ENCODE measurements around the gene KRTAP4-4. TPM values are rescaled to one million over a fixed set of nuclear protein-coding genes. Genes with fewer than 3 reads are reported as not detected.
"Not testable (repeated sequence)": the region's sequence is repeated elsewhere in the genome, so short reads cannot be mapped to it uniquely, and the experiment has no call there.

The KRTAP4-4 gene
- total and polyA plus RNA-seq, 4 donors = not detected

DNA sequence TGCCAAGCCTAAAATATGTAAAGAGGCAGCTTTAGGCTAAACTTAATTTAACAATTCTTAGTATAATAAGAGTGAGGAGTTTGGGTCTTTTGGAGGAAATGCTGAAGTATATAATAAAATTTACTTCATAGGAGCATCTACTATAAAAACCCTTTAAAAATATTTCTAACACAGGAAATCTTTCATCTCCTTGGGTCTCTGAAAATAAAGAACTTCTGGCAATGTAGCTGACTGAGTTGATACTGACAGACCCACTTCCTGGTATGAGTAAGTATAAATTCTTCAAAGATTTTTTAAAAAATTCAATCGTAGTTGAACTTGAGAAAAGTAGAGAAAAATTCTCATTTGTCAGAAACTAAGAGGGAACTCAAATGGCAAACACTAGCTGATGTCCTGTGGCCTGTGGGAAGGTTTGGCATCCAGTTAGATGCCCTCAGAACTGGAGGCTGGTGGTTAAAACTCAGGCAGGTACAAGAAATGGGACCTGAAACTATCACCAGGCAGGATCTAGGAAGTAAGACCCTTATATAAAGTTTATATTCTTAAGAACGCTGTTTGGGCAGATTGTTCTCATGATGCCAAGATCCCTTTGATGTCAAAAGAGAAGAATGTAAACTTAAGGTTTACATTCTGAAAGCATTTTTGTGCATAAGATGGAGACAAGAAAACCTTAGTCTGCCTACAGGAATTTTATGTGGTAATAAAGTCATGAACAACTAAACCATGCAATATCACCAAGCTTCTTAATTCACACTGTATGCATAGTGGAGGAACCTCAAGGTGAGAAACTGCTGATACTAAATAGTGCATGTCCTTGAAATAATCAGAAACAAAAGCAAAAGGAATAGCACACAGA, 26.4 kb downstream of the KRTAP4-4 start:
- H3K27ac ChIP-seq (ENCODE audit: low read depth, low read length) = no peak overlapping the region
- WGBS (ENCODE audit: insufficient coverage) = no CpG with 5 or more reads among the region's 2 CpGs
- H3K27me3 ChIP-seq (ENCODE audit: control insufficient read depth, insufficient read depth, low read length) = no peaks in the 10 kb centered on the region
- DNase-seq (ENCODE audit: low read depth in 4 of 6, low spot score in 6 of 6) = no peak
- no peaks in the 10 kb centered on the region for H3K36me3 ChIP-seq (ENCODE audit: control insufficient read depth, insufficient read depth, low read length)
- H3K9me3 ChIP-seq (ENCODE audit: control insufficient read depth, insufficient read depth, low read length) = no peaks in the 10 kb centered on the region
- no peak overlapping the region for H3K4me3 ChIP-seq (ENCODE audit: low read depth, low read length)
- no peaks in the 10 kb centered on the region for H3K4me1 ChIP-seq (ENCODE audit: control insufficient read depth, insufficient read depth, low read length)

DNA sequence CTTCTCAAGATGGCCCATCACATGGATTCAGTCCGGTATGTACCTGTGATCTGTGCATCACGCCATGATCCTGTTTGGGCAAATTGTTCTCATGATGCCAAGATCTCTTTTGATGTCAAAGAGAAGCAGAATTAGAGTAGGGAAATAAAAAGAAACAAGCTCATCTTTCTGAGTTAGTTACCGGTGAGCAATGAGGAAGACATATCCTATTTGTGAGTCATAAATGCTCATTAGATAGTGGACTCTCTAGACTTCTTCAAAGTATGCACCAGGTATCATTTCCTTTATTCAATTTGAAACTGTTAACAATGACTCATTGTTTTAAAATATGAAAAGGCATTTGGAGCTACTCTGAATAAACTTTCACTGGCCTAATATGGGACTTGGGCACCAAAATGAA, 28.6 kb downstream of the KRTAP4-4 start:
- no peaks in the 10 kb centered on the region for H3K4me1 ChIP-seq (ENCODE audit: control insufficient read depth, insufficient read depth, low read length)
- H3K4me3 ChIP-seq (ENCODE audit: low read depth, low read length) = no peak overlapping the region
- WGBS (ENCODE audit: insufficient coverage) = 93% methylated on average over 2 of the region's 3 CpGs
- DNase-seq (ENCODE audit: low read depth in 4 of 6, low spot score in 6 of 6) = no peak
- H3K27me3 ChIP-seq (ENCODE audit: control insufficient read depth, insufficient read depth, low read length) = no peaks in the 10 kb centered on the region
- no peak overlapping the region for H3K27ac ChIP-seq (ENCODE audit: low read depth, low read length)
- no peaks in the 10 kb centered on the region for H3K9me3 ChIP-seq (ENCODE audit: control insufficient read depth, insufficient read depth, low read length)
- no peaks in the 10 kb centered on the region for H3K36me3 ChIP-seq (ENCODE audit: control insufficient read depth, insufficient read depth, low read length)

DNA sequence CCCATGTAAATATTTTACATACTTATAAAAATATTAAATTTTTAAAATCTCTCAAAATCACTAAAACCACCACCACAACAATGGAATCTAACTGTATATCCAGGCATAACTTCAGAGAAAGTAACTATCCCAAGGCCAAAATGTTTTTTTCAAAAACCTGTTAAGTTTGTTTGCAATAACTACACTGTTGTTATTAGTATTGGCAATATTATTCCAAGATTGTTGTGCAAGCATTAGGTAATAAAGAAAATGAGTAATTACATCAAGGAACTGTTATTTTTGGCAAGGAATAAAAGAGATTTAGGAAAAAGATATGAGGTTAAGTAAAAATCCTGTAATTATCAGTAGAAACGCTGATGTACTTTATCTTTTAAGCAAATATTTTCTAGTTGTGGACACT, 33.2 kb downstream of the KRTAP4-4 start:
- Histone ChIP-seq H3K36me3 (ENCODE audit: control insufficient read depth, insufficient read depth, low read length) (no peaks in the 10 kb centered on the region), H3K27ac (ENCODE audit: low read depth, low read length) (no peak overlapping the region), H3K4me3 (ENCODE audit: low read depth, low read length) (no peak overlapping the region), H3K27me3 (ENCODE audit: control insufficient read depth, insufficient read depth, low read length) (no peaks in the 10 kb centered on the region), H3K9me3 (ENCODE audit: control insufficient read depth, insufficient read depth, low read length) (no peaks in the 10 kb centered on the region), H3K4me1 (ENCODE audit: control insufficient read depth, insufficient read depth, low read length) (no peaks in the 10 kb centered on the region)
- WGBS (ENCODE audit: insufficient coverage) = no CpG with 5 or more reads among the region's 1 CpG
- no peak for DNase-seq (ENCODE audit: low read depth in 4 of 6, low spot score in 6 of 6)

DNA sequence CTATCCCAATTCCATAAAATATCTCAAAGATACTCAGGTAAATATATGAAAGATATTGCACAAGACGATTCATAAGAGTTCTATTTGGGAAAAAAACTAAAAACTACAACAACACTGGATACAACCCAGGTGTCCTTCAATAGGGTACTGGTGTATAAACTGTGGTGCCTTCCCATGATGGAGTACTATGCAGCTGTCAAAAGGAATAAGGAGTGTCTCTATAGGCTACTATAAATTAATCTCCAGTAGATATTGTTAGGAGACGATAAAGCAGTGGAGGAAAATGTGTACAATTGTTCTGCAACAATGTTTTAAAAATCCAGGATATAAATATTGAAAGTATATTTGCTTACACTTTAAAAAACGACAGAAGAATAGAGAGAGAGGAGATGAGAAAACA, 34.1 kb downstream of the KRTAP4-4 start:
- no peaks in the 10 kb centered on the region for H3K4me1 ChIP-seq (ENCODE audit: control insufficient read depth, insufficient read depth, low read length)
- H3K4me3 ChIP-seq (ENCODE audit: low read depth, low read length) = no peak overlapping the region
- no CpG with 5 or more reads among the region's 3 CpGs for WGBS (ENCODE audit: insufficient coverage)
- H3K27ac ChIP-seq (ENCODE audit: low read depth, low read length) = no peak overlapping the region
- no peak for DNase-seq (ENCODE audit: low read depth in 4 of 6, low spot score in 6 of 6)
- H3K36me3 ChIP-seq (ENCODE audit: control insufficient read depth, insufficient read depth, low read length) = no peaks in the 10 kb centered on the region
- no peaks in the 10 kb centered on the region for H3K9me3 ChIP-seq (ENCODE audit: control insufficient read depth, insufficient read depth, low read length)
- no peaks in the 10 kb centered on the region for H3K27me3 ChIP-seq (ENCODE audit: control insufficient read depth, insufficient read depth, low read length)

DNA sequence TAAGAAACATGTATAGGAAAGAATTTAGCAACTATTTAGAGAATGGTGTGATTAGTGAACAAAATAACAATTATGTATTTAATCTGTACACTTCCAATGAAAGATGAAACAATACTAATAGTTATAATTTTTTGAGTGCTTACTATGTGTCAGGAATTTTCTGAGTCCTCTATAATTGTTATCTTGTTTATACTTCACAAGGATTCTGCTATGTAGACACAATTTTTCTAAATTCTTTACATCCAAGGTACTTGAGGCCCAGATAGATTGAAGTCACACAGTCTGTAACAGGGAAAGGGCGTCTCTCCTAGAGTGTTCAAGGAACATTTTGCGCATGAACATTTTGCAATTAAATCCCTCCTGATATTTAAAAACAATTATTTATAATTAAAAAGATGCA, 35.5 kb downstream of the KRTAP4-4 start:
- H3K4me3 ChIP-seq (ENCODE audit: low read depth, low read length) = no peak overlapping the region
- H3K36me3 ChIP-seq (ENCODE audit: control insufficient read depth, insufficient read depth, low read length) = no peaks in the 10 kb centered on the region
- no peaks in the 10 kb centered on the region for H3K9me3 ChIP-seq (ENCODE audit: control insufficient read depth, insufficient read depth, low read length)
- H3K4me1 ChIP-seq (ENCODE audit: control insufficient read depth, insufficient read depth, low read length) = no peaks in the 10 kb centered on the region
- WGBS (ENCODE audit: insufficient coverage) = no CpG with 5 or more reads among the region's 2 CpGs
- no peaks in the 10 kb centered on the region for H3K27me3 ChIP-seq (ENCODE audit: control insufficient read depth, insufficient read depth, low read length)
- no peak overlapping the region for H3K27ac ChIP-seq (ENCODE audit: low read depth, low read length)
- DNase-seq (ENCODE audit: low read depth in 4 of 6, low spot score in 6 of 6) = no peak

DNA sequence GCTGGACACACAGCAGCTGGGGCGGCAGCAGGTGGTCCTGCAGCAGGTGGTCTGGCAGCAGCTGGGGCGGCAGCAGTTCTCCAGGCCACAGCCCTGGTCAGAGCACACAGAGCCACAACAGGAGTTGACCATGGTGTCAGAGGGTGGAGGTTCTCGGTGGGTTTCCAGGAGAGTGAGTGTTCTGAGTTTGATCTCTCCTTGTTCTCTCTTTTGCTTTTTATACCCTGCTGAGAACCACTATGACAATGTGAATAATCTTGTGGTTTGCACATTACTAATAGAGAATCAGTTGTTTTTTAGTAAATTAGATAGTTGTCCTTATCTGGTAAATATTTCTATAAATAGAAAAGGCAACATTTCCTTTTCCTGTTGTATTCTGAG, 36.6 kb downstream of the KRTAP4-4 start, which contains the start of gene KRTAP4-12:
Gene KRTAP4-12, minus strand, starts transcription at position 192 of the 381 bp plus-strand sequence. Its CDS starts 60 bp downstream, at position 132.
- not testable (repeated sequence) for DNase-seq (ENCODE audit: low read depth in 4 of 6, low spot score in 6 of 6); H3K4me3 ChIP-seq (ENCODE audit: low read depth, low read length); H3K27ac ChIP-seq (ENCODE audit: low read depth, low read length); H3K27me3 ChIP-seq (ENCODE audit: control insufficient read depth, insufficient read depth, low read length); H3K9me3 ChIP-seq (ENCODE audit: control insufficient read depth, insufficient read depth, low read length); H3K4me1 ChIP-seq (ENCODE audit: control insufficient read depth, insufficient read depth, low read length); H3K36me3 ChIP-seq (ENCODE audit: control insufficient read depth, insufficient read depth, low read length)
- 45% methylated on average over 2 of the region's 3 CpGs for WGBS (ENCODE audit: insufficient coverage)

DNA sequence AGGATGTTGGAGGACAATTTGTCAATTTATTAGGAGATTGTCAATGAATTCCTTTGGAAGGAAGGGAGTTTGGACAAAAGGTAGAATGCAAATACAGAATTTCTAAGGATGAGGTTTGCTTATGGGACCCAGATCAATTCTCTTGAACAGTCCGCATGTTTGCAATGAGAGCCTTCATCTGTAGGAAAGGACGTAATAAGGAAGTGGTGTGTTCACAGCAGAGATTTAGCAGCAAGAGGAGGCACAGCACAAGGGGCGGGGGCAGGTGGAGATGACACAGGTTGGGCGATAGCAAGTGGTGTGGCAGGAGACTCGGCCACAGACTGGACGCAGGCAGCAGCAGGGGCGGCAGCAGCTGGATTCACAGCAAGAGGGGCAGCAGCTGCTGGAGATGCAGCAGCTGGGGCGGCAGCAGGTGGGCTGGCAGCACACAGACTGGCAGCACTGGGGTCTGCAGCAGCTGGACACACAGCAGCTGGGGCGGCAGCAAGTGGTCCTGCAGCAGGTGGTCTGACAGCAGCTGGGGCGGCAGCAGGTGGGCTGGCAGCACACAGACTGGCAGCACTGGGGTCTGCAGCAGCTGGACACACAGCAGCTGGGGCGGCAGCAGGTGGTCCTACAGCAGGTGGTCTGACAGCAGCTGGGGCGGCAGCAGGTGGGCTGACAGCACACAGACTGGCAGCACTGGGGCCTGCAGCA, 37.1 kb downstream of the KRTAP4-4 start:
- H3K27me3 ChIP-seq (ENCODE audit: control insufficient read depth, insufficient read depth, low read length); H3K9me3 ChIP-seq (ENCODE audit: control insufficient read depth, insufficient read depth, low read length); DNase-seq (ENCODE audit: low read depth in 4 of 6, low spot score in 6 of 6); H3K4me3 ChIP-seq (ENCODE audit: low read depth, low read length); H3K4me1 ChIP-seq (ENCODE audit: control insufficient read depth, insufficient read depth, low read length); H3K36me3 ChIP-seq (ENCODE audit: control insufficient read depth, insufficient read depth, low read length); H3K27ac ChIP-seq (ENCODE audit: low read depth, low read length): not testable (repeated sequence)
- WGBS (ENCODE audit: insufficient coverage) = 84% methylated on average over 11 of the region's 12 CpGs

DNA sequence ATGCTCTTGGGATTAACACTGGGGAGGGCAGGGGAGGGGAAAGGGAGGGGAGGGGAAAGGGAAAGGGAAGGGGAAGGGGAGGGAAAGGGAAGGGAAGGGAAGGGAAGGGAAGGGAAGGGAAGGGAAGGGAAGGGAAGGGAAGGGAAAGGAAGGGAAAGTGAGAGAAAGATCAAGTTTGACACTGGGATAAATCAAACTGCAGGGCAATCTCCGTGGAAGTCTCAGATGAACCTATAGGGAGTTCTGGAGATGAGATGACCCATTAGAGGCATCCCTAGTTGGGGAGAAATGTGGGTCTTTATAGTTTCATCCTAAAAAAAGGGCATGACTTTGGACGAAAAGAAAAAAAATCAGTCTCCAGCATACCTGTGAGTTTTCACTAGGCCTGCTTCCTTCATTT, 38.8 kb downstream of the KRTAP4-4 start:
- 100% methylated on average over 1 of the region's 2 CpGs for WGBS (ENCODE audit: insufficient coverage)
- no peaks in the 10 kb centered on the region for H3K36me3 ChIP-seq (ENCODE audit: control insufficient read depth, insufficient read depth, low read length)
- H3K4me3 ChIP-seq (ENCODE audit: low read depth, low read length) = no peak overlapping the region
- no peaks in the 10 kb centered on the region for H3K27me3 ChIP-seq (ENCODE audit: control insufficient read depth, insufficient read depth, low read length)
- no peaks in the 10 kb centered on the region for H3K9me3 ChIP-seq (ENCODE audit: control insufficient read depth, insufficient read depth, low read length)
- no peaks in the 10 kb centered on the region for H3K4me1 ChIP-seq (ENCODE audit: control insufficient read depth, insufficient read depth, low read length)
- no peak for DNase-seq (ENCODE audit: low read depth in 4 of 6, low spot score in 6 of 6)
- H3K27ac ChIP-seq (ENCODE audit: low read depth, low read length) = no peak overlapping the region

DNA sequence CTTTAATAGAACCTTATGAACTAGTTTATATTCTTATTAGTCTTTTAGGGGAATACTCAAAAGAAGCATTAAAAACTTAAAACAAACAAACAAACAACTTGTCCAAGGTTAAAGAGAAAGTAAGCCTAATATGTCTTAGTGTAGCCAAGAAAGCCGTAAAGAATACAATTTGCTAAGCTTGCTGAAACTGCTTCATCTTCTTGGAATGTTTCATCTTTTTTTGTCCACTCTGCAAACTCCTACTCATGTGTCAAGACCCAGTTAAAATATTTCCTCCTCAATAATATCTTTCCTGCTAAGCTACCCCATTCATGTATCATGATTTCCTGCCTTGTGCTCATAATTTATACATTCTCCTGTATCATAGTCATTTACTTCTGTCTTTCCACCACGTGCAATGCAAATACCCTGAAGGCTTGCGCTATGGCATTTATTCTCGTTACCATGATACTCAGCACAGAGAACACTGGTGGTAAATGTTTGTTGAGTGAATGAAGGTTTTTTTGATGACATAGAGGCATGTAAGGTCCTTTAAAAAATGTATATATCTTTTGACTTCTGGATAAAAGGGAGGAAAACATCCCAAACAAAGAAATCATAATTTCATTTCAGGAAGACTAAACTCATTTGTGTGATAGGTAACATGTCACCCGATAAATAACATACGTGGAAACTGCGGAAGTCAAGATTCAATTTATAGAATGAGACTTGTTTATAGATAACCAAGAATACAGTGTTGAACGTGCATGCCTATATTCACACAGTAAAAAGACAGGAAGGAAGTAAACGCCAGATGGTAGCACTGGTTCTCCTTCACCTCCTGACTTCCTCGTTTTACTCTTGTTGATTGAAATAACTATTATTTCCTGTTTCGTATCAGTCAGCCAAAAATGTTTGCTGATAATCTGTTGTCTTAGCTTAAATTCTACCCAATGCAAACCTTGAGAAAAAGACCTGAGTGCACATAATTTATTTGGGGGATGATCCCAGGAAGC, 40.6 kb downstream of the KRTAP4-4 start:
- not testable (repeated sequence) for H3K4me1 ChIP-seq (ENCODE audit: control insufficient read depth, insufficient read depth, low read length); H3K36me3 ChIP-seq (ENCODE audit: control insufficient read depth, insufficient read depth, low read length); H3K27me3 ChIP-seq (ENCODE audit: control insufficient read depth, insufficient read depth, low read length); DNase-seq (ENCODE audit: low read depth in 4 of 6, low spot score in 6 of 6); H3K9me3 ChIP-seq (ENCODE audit: control insufficient read depth, insufficient read depth, low read length); H3K27ac ChIP-seq (ENCODE audit: low read depth, low read length); H3K4me3 ChIP-seq (ENCODE audit: low read depth, low read length)
- no CpG with 5 or more reads among the region's 11 CpGs for WGBS (ENCODE audit: insufficient coverage)

All from spinal cord (tissue), 10 donors.